Left lung (tissue), 10 donors: Measurements from ENCODE around the gene LSM10. TPM values are rescaled to one million over a fixed set of nuclear protein-coding genes. Genes with fewer than 3 reads are reported as not detected.
A peak's percentile ranks its signal among the peaks of the same experiment; 100 is the strongest.

ENCODE experiments used
- ATAC-seq: fragments of 200-7000 bp; cut with Tn5 transposase; one replicate; pipeline ENCODE4 v1.9.1; 2020; ENCODE audit warnings: moderate library complexity
- DNase-seq, 4 donors: peaks; one replicate each; pipeline ENCODE4 v3.0.0-alpha.2; 2013 to 2020
- H3K27ac ChIP-seq, 2 donors: fragments of 200-600 bp; sonication (generic) in 1 of 2; one replicate each; pipeline versions ENCODE4 v1.5.0 to v1.8.0; 2020 to 2021
- H3K27me3 ChIP-seq, 2 donors: fragments of 200-600 bp; sonication (generic) in 1 of 2; one replicate each; pipeline versions ENCODE4 v1.5.0 to v1.8.0; 2020 to 2021
- H3K36me3 ChIP-seq, 2 donors: fragments of 200-600 bp; sonication (generic) in 1 of 2; one replicate each; pipeline versions ENCODE4 v1.5.0 to v1.8.0; 2020 to 2021
- H3K4me1 ChIP-seq, 2 donors: fragments of 200-600 bp; one replicate each; pipeline ENCODE4 v1.8.0; 2021
- H3K4me3 ChIP-seq, 2 donors: fragments of 200-600 bp; sonication (generic) in 1 of 2; one replicate each; pipeline versions ENCODE4 v1.5.0 to v1.8.0; 2020 to 2021; ENCODE audit warnings: mild to moderate bottlenecking in 1 of 2
- H3K9me3 ChIP-seq, 2 donors: fragments of 200-600 bp; sonication (generic) in 1 of 2; one replicate each; pipeline versions ENCODE4 v1.5.0 to v1.8.0; 2020 to 2021
- intact Hi-C, 2 donors: fragments of 100-400 bp; cut with DNase I; formaldehyde crosslinking; loops; one replicate each; pipeline versions ENCODE4 v1.11.2 to v1.14.2; 2022
- polyA plus RNA-seq, 6 donors: library from polyadenylated mRNA; unstranded; fragments of 120-200 nt; gene quantifications; one replicate each; pipeline ENCODE4 v1.2.1, GENCODE V29; 2013; ENCODE audit not compliant: insufficient read length in 6 of 6
- total RNA-seq, 2 donors: library from RNA; stranded (reverse); fragmentation: NEBNext Ultra II Directional; extraction: Animal tissue kit (Norgen Biotek cat#: 25700); gene quantifications; one replicate each; pipeline ENCODE4 v1.2.1, GENCODE V29; 2021
- TF ChIP-seq, protein P1 (sequence below), 2 donors: fragments of 200-600 bp; sonication (generic) in 1 of 2; IDR thresholded peaks; one replicate each; pipeline versions ENCODE4 v1.5.0 to v1.8.0; 2021; ENCODE audit warnings: antibody characterized with exemption in 2 of 2
- donor health status: DM: no; HTN: yes; CAD: no.
- donor health status: DM: no; HTN: no; CAD: no.

Gene LSM10
- total and polyA plus RNA-seq, 8 donors: 13.5 to 41.4 (median 18.4) TPM

DNA sequence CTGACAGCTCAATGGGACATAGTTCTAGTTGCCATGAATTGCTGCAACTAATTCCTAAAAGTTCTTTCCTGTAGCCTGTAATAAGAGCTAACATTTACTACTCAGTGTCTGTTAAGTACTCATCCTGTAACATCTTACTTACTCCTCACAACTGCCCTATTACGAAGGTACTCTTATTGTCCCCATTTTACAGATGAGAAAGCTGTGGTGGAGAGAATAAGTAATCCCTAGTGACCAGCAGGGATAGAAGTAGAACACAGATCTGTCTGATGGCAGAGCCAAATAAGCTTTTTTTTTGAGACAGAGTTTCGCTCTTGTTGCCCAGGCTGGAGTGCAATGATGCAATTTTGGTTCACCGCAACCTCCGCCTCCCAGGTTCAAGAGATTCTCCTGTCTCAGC is 15.0 kb downstream of the LSM10 start:
- TF ChIP-seq, protein P1, sequence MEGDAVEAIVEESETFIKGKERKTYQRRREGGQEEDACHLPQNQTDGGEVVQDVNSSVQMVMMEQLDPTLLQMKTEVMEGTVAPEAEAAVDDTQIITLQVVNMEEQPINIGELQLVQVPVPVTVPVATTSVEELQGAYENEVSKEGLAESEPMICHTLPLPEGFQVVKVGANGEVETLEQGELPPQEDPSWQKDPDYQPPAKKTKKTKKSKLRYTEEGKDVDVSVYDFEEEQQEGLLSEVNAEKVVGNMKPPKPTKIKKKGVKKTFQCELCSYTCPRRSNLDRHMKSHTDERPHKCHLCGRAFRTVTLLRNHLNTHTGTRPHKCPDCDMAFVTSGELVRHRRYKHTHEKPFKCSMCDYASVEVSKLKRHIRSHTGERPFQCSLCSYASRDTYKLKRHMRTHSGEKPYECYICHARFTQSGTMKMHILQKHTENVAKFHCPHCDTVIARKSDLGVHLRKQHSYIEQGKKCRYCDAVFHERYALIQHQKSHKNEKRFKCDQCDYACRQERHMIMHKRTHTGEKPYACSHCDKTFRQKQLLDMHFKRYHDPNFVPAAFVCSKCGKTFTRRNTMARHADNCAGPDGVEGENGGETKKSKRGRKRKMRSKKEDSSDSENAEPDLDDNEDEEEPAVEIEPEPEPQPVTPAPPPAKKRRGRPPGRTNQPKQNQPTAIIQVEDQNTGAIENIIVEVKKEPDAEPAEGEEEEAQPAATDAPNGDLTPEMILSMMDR (IDR thresholded peaks at IDR 0.05): no peak
- Histone ChIP-seq H3K36me3 (no peaks in the 10 kb centered on the region), H3K9me3 (no peaks in the 10 kb centered on the region), H3K27me3 (no peaks in the 10 kb centered on the region), H3K27ac (no peak overlapping the region), H3K4me3 (no peak overlapping the region), H3K4me1 (peaks cover 25 to 79% of the 10 kb centered on the region in 2 donors)
- DNase-seq (no peak), ATAC-seq (no peak)
- intact Hi-C loops: no loop called here

DNA sequence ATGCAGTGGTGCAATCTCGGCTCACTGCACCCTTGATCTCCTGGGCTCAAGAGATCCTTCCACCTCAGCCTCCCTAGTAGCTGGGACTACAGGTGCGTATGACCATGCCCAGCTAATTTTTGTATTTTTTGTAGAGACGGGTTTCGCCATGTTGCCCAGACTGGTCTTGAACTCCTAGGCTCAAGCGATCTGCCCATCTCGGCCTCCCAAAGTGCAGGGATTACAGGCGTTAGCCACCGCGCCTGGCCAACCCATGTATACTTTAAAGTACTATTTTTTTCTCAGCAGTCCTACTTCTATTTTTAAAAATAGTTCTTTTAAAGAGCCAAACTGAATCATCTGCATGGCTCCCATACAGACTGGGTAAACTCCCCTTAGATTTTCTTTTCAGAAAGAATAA is 15.5 kb downstream of the LSM10 start:
- ATAC-seq (no peak), DNase-seq (no peak)
- intact Hi-C loops: no loop called here
- Histone ChIP-seq H3K4me3 (no peak overlapping the region), H3K9me3 (no peaks in the 10 kb centered on the region), H3K27ac (no peak overlapping the region), H3K36me3 (no peaks in the 10 kb centered on the region), H3K4me1 (peaks cover 21 to 79% of the 10 kb centered on the region in 2 donors), H3K27me3 (no peaks in the 10 kb centered on the region)
- TF ChIP-seq, protein P1 (IDR thresholded peaks at IDR 0.05): no peak

DNA sequence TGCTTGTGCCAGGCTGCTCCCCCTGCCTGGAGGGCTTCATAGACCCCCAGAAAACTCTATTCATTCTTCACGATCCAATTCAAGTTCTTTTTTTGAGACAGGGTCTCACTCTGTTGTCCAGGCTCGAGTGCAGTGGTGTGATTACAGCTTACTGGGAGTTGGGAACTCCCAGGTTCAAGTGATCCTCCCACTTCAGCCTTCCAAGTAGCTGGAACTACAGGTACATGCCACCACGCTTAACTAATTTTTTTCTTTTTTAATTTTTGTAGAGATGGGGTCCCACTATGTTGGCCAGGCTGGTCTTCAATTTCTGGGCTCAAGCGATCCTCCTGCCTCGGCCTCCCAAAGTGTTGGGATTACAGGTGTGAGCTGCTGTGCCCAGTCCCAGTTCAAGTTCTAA is 16.3 kb downstream of the LSM10 start:
- no peak overlapping the region for H3K4me3 ChIP-seq
- H3K36me3 ChIP-seq: peaks cover 0 to under 1% of the 10 kb centered on the region in 2 donors
- no peaks in the 10 kb centered on the region for H3K27me3 ChIP-seq
- TF ChIP-seq, protein P1 (IDR thresholded peaks at IDR 0.05): no peak
- DNase-seq (no peak), ATAC-seq (no peak)
- H3K9me3 ChIP-seq: no peaks in the 10 kb centered on the region
- no peak overlapping the region for H3K27ac ChIP-seq
- peaks cover 13 to 77% of the 10 kb centered on the region in 2 donors for H3K4me1 ChIP-seq
- intact Hi-C loops: no loop called here

DNA sequence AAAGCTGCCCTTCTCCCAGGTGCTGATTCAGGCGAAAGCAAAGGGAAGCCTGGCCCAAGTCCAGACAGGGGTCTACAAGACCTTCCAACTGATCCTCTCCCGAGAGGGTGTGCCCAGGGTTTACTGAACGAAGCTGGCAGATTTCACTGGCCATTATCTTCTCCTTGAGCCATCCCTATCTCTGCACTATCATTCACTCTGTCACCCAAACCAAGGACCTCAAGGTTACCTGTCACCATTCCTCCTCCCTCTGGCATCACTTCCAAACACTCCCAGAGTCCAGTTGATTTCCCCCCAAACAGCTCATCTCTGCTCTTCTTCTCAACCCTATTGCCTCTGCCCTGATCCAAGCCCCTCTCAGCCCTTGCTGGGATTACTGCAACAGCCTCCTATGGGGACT is 16.9 kb downstream of the LSM10 start:
- ATAC-seq (no peak), DNase-seq (no peak)
- peaks cover 0 to 6% of the 10 kb centered on the region in 2 donors for H3K36me3 ChIP-seq
- H3K4me1 ChIP-seq: peaks cover 13 to 83% of the 10 kb centered on the region in 2 donors
- intact Hi-C loops: no loop called here
- peak overlapping the region in 1 of 2 donors; percentile 87 for H3K27ac ChIP-seq
- TF ChIP-seq, protein P1 (IDR thresholded peaks at IDR 0.05): no peak
- no peaks in the 10 kb centered on the region for H3K27me3 ChIP-seq
- no peak overlapping the region for H3K4me3 ChIP-seq
- H3K9me3 ChIP-seq: no peaks in the 10 kb centered on the region

DNA sequence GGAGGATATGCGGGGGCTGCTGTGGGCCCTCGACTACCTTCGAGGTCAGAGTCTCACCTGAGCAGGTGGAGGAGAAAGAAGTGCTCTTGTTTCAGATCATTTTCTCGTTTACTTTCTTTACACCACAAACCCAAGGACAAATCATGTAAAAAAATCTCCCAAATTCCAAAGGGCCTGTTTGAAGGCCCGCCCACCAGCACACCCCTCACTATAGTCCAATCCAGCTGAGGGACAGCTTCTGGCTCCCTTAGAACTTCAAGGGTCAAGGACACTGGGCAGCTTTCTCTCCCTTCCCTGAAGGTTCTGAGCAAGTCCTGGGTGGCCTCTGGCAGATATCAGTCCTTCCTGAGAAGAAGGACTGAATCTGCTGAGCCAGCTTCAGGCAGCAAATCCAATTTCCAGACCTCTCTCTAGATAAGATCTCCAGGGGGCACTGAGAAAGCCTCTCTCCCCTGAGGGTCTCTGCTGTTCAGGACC is 17.5 kb downstream of the LSM10 start:
- Histone ChIP-seq H3K27ac (peak overlapping the region in 1 of 2 donors; percentile 87), H3K4me3 (no peak overlapping the region), H3K36me3 (peaks cover 0 to 6% of the 10 kb centered on the region in 2 donors), H3K9me3 (no peaks in the 10 kb centered on the region), H3K27me3 (no peaks in the 10 kb centered on the region), H3K4me1 (peaks cover 14 to 89% of the 10 kb centered on the region in 2 donors)
- DNase-seq (no peak), ATAC-seq (no peak)
- TF ChIP-seq, protein P1 (IDR thresholded peaks at IDR 0.05): no peak
- intact Hi-C loops: no loop called here
